Large intestine (tissue), 3 donors: ENCODE results near the gene NTSR1. TPM values are rescaled to one million over a fixed set of nuclear protein-coding genes. Genes with fewer than 3 reads are reported as not detected.

Experiments used
- DNase-seq, 2 donors: peaks; one replicate each; pipeline versions ENCODE4 v3.0.0 to v3.0.0-alpha.2; 2013
- H3K27ac ChIP-seq: one replicate; pipeline ENCODE4 v1.5.1; 2013; ENCODE audit warnings: low read length
- H3K27me3 ChIP-seq: 2 replicates; pipeline ENCODE4 v1.6.1; 2013; ENCODE audit warnings: low read length; ENCODE audit not compliant: control insufficient read depth, insufficient read depth
- H3K36me3 ChIP-seq: 2 replicates; pipeline ENCODE4 v1.6.1; 2013; ENCODE audit warnings: low read length; ENCODE audit not compliant: control insufficient read depth, insufficient read depth
- H3K4me1 ChIP-seq: one replicate; pipeline ENCODE4 v1.6.1; 2013; ENCODE audit warnings: low read length; ENCODE audit not compliant: control insufficient read depth, insufficient read depth
- H3K4me3 ChIP-seq: one replicate; pipeline ENCODE4 v1.5.1; 2013; ENCODE audit warnings: low read length
- H3K9me3 ChIP-seq: one replicate; pipeline ENCODE4 v1.6.1; 2013; ENCODE audit warnings: mild to moderate bottlenecking, low read depth, low read length, moderate library complexity; ENCODE audit not compliant: control insufficient read depth
- WGBS: methylation state at CpG from one replicate; pipeline ENCODE4 v1.1.5; 2013; ENCODE audit warnings: low lambda C conversion rate; ENCODE audit not compliant: insufficient coverage; 5-methylcytosine and 5-hydroxymethylcytosine counted together
- polyA plus RNA-seq: library from polyadenylated mRNA; unstranded; fragments of 120-200 nt; gene quantifications from one replicate; pipeline ENCODE4 v1.2.1, GENCODE V29; 2013

The NTSR1 gene
- polyA plus RNA-seq, 1 donor, result 1.1 TPM

GRCh38 chr20:62794007-62794724, 85.5 kb downstream of the NTSR1 start:
- WGBS, result no CpG with 5 or more reads among the region's 69 CpGs
- Histone ChIP-seq H3K4me1 (peaks cover 37% of the 10 kb centered on the region), H3K9me3 (no peaks in the 10 kb centered on the region), H3K4me3 (peak overlapping the region; percentile 71), H3K27ac (peak overlapping the region; percentile 89), H3K27me3 (no peaks in the 10 kb centered on the region), H3K36me3 (peaks cover 16% of the 10 kb centered on the region)
- peak; percentile 95 to 96 for DNase-seq

GRCh38 chr20:62795023-62795761, 86.6 kb downstream of the NTSR1 start:
- H3K4me3 ChIP-seq, result peak overlapping the region; percentile 71
- H3K4me1 ChIP-seq, result peaks cover 37% of the 10 kb centered on the region
- peak overlapping the region; percentile 89 for H3K27ac ChIP-seq
- H3K27me3 ChIP-seq, result no peaks in the 10 kb centered on the region
- peaks cover 25% of the 10 kb centered on the region for H3K36me3 ChIP-seq
- 0% methylated on average over 4 of the region's 68 CpGs for WGBS
- peak; percentile 52 to 72 for DNase-seq
- no peaks in the 10 kb centered on the region for H3K9me3 ChIP-seq

- Histone ChIP-seq H3K9me3 (no peaks in the 10 kb centered on the region), H3K36me3 (peaks cover 39% of the 10 kb centered on the region), H3K27me3 (no peaks in the 10 kb centered on the region), H3K27ac (no peak overlapping the region), H3K4me3 (peak overlapping the region; percentile 41), H3K4me1 (peaks cover 34% of the 10 kb centered on the region)
- no CpG with 5 or more reads among the region's 53 CpGs for WGBS
- no peak for DNase-seq
Measured at GRCh38 chr20:62796699-62797491, 88.3 kb downstream of the NTSR1 start.

GRCh38 chr20:62797671-62798532, 89.3 kb downstream of the NTSR1 start:
- peak overlapping the region; percentile 74 for H3K27ac ChIP-seq
- peaks cover 34% of the 10 kb centered on the region for H3K4me1 ChIP-seq
- WGBS, result 79% methylated on average over 5 of the region's 26 CpGs
- peak overlapping the region; percentile 6 for H3K4me3 ChIP-seq
- no peaks in the 10 kb centered on the region for H3K9me3 ChIP-seq
- H3K36me3 ChIP-seq, result peaks cover 39% of the 10 kb centered on the region
- DNase-seq, result peak; percentile 35 to 78
- H3K27me3 ChIP-seq, result no peaks in the 10 kb centered on the region

- Histone ChIP-seq H3K4me1 (peaks cover 25% of the 10 kb centered on the region), H3K27me3 (no peaks in the 10 kb centered on the region), H3K4me3 (no peak overlapping the region), H3K9me3 (no peaks in the 10 kb centered on the region), H3K36me3 (peaks cover 39% of the 10 kb centered on the region), H3K27ac (no peak overlapping the region)
- WGBS, result no CpG with 5 or more reads among the region's 8 CpGs
- no peak for DNase-seq
Measured at GRCh38 chr20:62799036-62799435, 90.4 kb downstream of the NTSR1 start.

- H3K27me3 ChIP-seq, result no peaks in the 10 kb centered on the region
- no peak overlapping the region for H3K27ac ChIP-seq
- peaks cover 39% of the 10 kb centered on the region for H3K36me3 ChIP-seq
- no CpG with 5 or more reads among the region's 19 CpGs for WGBS
- peaks cover 25% of the 10 kb centered on the region for H3K4me1 ChIP-seq
- H3K9me3 ChIP-seq, result no peaks in the 10 kb centered on the region
- H3K4me3 ChIP-seq, result no peak overlapping the region
- DNase-seq, result no peak
Measured at GRCh38 chr20:62799459-62799858, 90.8 kb downstream of the NTSR1 start.

- Histone ChIP-seq H3K4me1 (peaks cover 21% of the 10 kb centered on the region), H3K27me3 (no peaks in the 10 kb centered on the region), H3K4me3 (no peak overlapping the region), H3K36me3 (peaks cover 39% of the 10 kb centered on the region), H3K9me3 (no peaks in the 10 kb centered on the region), H3K27ac (no peak overlapping the region)
- DNase-seq, result no peak
- WGBS, result no CpG with 5 or more reads among the region's 10 CpGs
Measured at GRCh38 chr20:62799873-62800272, 91.2 kb downstream of the NTSR1 start.

- no peak overlapping the region for H3K27ac ChIP-seq
- H3K4me1 ChIP-seq, result peaks cover 18% of the 10 kb centered on the region
- H3K36me3 ChIP-seq, result peaks cover 39% of the 10 kb centered on the region
- no peak for DNase-seq
- WGBS, result 100% methylated on average over 2 of the region's 26 CpGs
- H3K9me3 ChIP-seq, result no peaks in the 10 kb centered on the region
- no peak overlapping the region for H3K4me3 ChIP-seq
- no peaks in the 10 kb centered on the region for H3K27me3 ChIP-seq
Measured at GRCh38 chr20:62800314-62801259, 92.0 kb downstream of the NTSR1 start.
